Astrocyte (in vitro differentiated cells and primary cell): ENCODE measurements around the gene FOXM1.

ENCODE experiments used
- CTCF ChIP-seq: IDR thresholded peaks from 2 replicates; pipeline ENCODE4 v1.5.1; 2011; ENCODE audit warnings: low read depth, mild to moderate bottlenecking, inconsistent platforms, low read length, moderate library complexity; ENCODE audit not compliant: insufficient read depth
- EZH2 ChIP-seq: IDR thresholded peaks from 2 replicates; pipeline ENCODE4 v1.6.1; 2012; ENCODE audit warnings: mild to moderate bottlenecking, low read length, inconsistent platforms; ENCODE audit not compliant: insufficient read depth

GRCh38 chr12:2864198-2864597 is 12.8 kb downstream of the FOXM1 start:
- TF ChIP-seq CTCF (no peak), EZH2 (no peak)
